PC-3 (cell line): ENCODE measurements around the gene TTC7B. TPM values are rescaled to one million over a fixed set of nuclear protein-coding genes. Genes with fewer than 3 reads are reported as not detected.
"Not testable (repeated sequence)": the region's sequence is repeated elsewhere in the genome, so short reads cannot be mapped to it uniquely, and the experiment has no call there.

ENCODE experiments used
- ATAC-seq: fragments of 200-7000 bp; cut with Tn5 transposase; 2 replicates; pipeline ENCODE4 v1.9.1; 2020; ENCODE audit warnings: mild to moderate bottlenecking, moderate library complexity
- BruUV-seq: library from RNA; stranded (reverse); fragments of 400-500 nt; replicated peaks from 2 replicates; lab custom pipeline; 2021; lab: Mats Ljungman, UMichigan
- CTCF ChIA-PET: fragments of 300-600 bp; sonication (Branson Sonifier 250); formaldehyde crosslinking; loops from one replicate; lab custom pipeline; 2022; ENCODE audit warnings: antibody characterized with exemption; lab: Charles Lee
- POLR2A ChIA-PET: fragments of 300-600 bp; sonication (Branson Sonifier 250); formaldehyde crosslinking; loops from one replicate; lab custom pipeline; 2022; ENCODE audit warnings: antibody characterized with exemption; ENCODE audit not compliant: unreplicated experiment; lab: Charles Lee
- DNase-seq: peaks from one replicate; pipeline ENCODE4 v3.0.0-alpha.2; 2015
- H2AFZ ChIP-seq: fragments of 300-600 bp; sonication (generic); 2 replicates; pipeline ENCODE4 v1.6.0; 2016; ENCODE audit warnings: antibody characterized with exemption, low read length
- H3F3A ChIP-seq: fragments of 300-600 bp; sonication (generic); one replicate; pipeline ENCODE4 v1.6.0; 2017; ENCODE audit warnings: antibody characterized with exemption, low read length, control low read depth, mild to moderate bottlenecking; ENCODE audit not compliant: unreplicated experiment
- H3K27ac ChIP-seq: fragments of 300-600 bp; sonication (generic); 2 replicates; pipeline ENCODE4 v1.5.1; 2016; ENCODE audit warnings: mild to moderate bottlenecking, low read length
- H3K27me3 ChIP-seq: fragments of 300-600 bp; sonication (generic); 2 replicates; pipeline ENCODE4 v1.6.1; 2016; ENCODE audit warnings: low read length, mixed read lengths
- H3K36me3 ChIP-seq: fragments of 300-600 bp; sonication (generic); 2 replicates; pipeline ENCODE4 v1.6.1; 2016; ENCODE audit warnings: low read depth, mixed run types, low read length, mixed read lengths
- H3K4me1 ChIP-seq: fragments of 300-600 bp; sonication (generic); 2 replicates; pipeline ENCODE4 v1.5.1; 2016; ENCODE audit warnings: low read length; ENCODE audit not compliant: insufficient read depth
- H3K4me2 ChIP-seq: fragments of 300-600 bp; sonication (generic); 2 replicates; pipeline ENCODE4 v1.6.0; 2016; ENCODE audit warnings: low read length
- H3K4me3 ChIP-seq: fragments of 300-600 bp; sonication (generic); 2 replicates; pipeline ENCODE4 v1.5.1; 2016; ENCODE audit warnings: mild to moderate bottlenecking, low read length, mixed read lengths
- H3K79me2 ChIP-seq: fragments of 300-600 bp; sonication (generic); 2 replicates; pipeline ENCODE4 v1.6.1; 2017; ENCODE audit warnings: low read length, mixed read lengths
- H3K9ac ChIP-seq: fragments of 300-600 bp; sonication (generic); 2 replicates; pipeline ENCODE4 v1.6.0; 2016; ENCODE audit warnings: mild to moderate bottlenecking, low read length
- H3K9me2 ChIP-seq: fragments of 300-600 bp; sonication (generic); replicated peaks from 2 replicates; pipeline ENCODE4 v1.6.1; 2016; ENCODE audit warnings: mixed run types, low read length, mixed read lengths
- H3K9me3 ChIP-seq: fragments of 300-600 bp; sonication (generic); 2 replicates; pipeline ENCODE4 v1.6.1; 2016; ENCODE audit warnings: low read length, mixed read lengths
- H4K20me1 ChIP-seq: fragments of 300-600 bp; sonication (generic); 2 replicates; pipeline ENCODE4 v1.6.1; 2016; ENCODE audit warnings: low read length, mixed read lengths
- EZH2 ChIP-seq: fragments of 300-600 bp; sonication (generic); IDR thresholded peaks from one replicate; pipeline ENCODE4 v1.6.1; 2017; ENCODE audit warnings: antibody characterized with exemption, mild to moderate bottlenecking, low read length; ENCODE audit not compliant: unreplicated experiment
- EZH2phosphoT487 ChIP-seq: fragments of 300-600 bp; sonication (generic); IDR thresholded peaks from 2 replicates; pipeline ENCODE4 v1.6.1; 2018; ENCODE audit warnings: mild to moderate bottlenecking, antibody characterized with exemption, low read length, borderline replicate concordance
- intact Hi-C: fragments of 100-400 bp; cut with micrococcal nuclease; formaldehyde crosslinking; loops from 2 replicates; pipeline ENCODE4 v1.9.0; 2023
- total RNA-seq: library from RNA; depleted of rRNA; stranded (reverse); fragments of >200 nt; gene quantifications from 2 replicates; pipeline ENCODE4 v1.2.3, GENCODE V29; 2014
- TF ChIP-seq, protein P1 (sequence below): fragments of 300-600 bp; sonication (generic); conservative IDR thresholded peaks from 2 replicates; pipeline ENCODE4 v1.5.1; 2017; ENCODE audit warnings: antibody characterized with exemption, low read depth, mild to moderate bottlenecking, low read length

The TTC7B gene
- total RNA-seq, 1 experiment from 2014 or later: 45.6 TPM

DNA sequence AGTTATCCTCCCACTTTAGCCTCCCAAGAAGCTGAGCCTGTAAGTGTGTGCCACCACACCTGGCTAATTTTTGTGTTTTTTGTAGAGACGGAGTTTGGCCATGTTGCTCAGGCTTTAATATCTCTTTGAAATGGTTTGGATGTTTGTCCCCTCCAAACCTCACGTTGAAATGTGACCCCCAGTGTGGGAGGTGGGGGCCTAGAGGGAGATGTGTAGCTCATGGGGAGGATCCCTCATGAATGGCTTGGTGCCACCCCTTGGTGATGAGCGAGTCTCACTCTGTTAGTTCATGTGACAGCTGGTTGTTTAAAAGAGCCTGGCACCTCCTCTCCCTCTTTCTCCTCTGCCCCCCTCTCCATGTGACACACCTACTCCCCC, 23.6 kb upstream of the TTC7B start:
- intact Hi-C loops: no loop called here
- DNase-seq (no peak), ATAC-seq (no peak)
- Histone ChIP-seq H3K27me3 (no peaks in the 10 kb centered on the region), H3K4me3 (no peak overlapping the region), H3K27ac (no peak overlapping the region), H3K79me2 (no peaks in the 10 kb centered on the region), H2AFZ (0 out of 2 replicates have a peak overlapping the region, but pooled peaks have one; percentile 38), H3K4me2 (no peak overlapping the region), H3F3A (no peaks in the 10 kb centered on the region), H3K9me3 (no peaks in the 10 kb centered on the region), H4K20me1 (no peaks in the 10 kb centered on the region), H3K9ac (no peak overlapping the region), H3K9me2 (no peaks in the 10 kb centered on the region), H3K4me1 (0 out of 2 replicates have a peak, but pooled peaks cover 5% of the 10 kb centered on the region), H3K36me3 (no peaks in the 10 kb centered on the region)
- TF ChIP-seq EZH2 (no peak), EZH2phosphoT487 (no peak)
- TF ChIP-seq, protein P1, sequence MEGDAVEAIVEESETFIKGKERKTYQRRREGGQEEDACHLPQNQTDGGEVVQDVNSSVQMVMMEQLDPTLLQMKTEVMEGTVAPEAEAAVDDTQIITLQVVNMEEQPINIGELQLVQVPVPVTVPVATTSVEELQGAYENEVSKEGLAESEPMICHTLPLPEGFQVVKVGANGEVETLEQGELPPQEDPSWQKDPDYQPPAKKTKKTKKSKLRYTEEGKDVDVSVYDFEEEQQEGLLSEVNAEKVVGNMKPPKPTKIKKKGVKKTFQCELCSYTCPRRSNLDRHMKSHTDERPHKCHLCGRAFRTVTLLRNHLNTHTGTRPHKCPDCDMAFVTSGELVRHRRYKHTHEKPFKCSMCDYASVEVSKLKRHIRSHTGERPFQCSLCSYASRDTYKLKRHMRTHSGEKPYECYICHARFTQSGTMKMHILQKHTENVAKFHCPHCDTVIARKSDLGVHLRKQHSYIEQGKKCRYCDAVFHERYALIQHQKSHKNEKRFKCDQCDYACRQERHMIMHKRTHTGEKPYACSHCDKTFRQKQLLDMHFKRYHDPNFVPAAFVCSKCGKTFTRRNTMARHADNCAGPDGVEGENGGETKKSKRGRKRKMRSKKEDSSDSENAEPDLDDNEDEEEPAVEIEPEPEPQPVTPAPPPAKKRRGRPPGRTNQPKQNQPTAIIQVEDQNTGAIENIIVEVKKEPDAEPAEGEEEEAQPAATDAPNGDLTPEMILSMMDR: no peak
- BruUV-seq: no TSS peak
- POLR2A ChIA-PET: no interaction called here
- CTCF ChIA-PET: no interaction called here

DNA sequence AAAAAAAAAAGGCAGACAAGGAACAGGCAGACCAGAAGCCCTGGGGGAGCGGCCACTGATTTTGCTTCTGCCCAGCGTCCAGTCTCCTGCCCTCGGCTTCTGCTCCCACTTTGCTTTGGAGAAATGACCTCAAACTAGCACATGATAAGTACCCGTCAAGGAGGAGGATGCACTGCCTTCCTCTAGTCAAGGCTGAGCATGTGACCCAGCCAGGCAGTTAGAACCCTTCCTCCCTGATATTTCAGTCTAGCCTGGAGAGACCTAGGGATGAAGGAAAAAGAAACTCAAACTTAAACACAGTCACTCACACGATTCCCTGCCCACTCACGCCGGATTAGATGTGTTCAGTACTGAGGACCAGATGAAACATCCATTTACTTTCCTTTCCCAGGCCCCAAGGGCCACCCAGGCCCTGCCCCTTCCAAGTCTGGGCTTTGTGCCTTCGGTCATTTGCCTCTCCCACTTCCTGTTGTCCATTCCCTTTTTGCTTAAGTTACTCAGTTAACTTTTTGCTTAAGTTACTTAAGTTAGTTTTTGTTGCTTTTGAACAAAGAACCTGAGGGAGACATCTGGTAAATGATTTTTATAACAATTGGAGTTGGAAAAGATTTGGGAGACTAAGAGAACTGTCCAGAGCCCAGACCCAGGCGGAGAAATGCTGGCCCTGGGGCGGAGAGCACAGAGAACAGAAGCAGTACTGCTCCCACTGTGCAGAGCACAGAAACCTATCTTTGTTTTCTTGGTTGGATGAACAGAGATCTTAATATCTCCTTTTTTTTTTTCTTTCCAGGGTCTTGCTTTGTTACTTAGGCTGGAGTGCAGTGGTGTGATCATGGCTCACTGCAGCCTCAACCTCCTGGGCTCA, 23.0 kb upstream of the TTC7B start:
- no peak overlapping the region for H3K9ac ChIP-seq
- ChIA-PET POLR2A (no interaction called here), CTCF (no interaction called here)
- H2AFZ ChIP-seq: peak overlapping the region; percentile 38
- no peaks in the 10 kb centered on the region for H3F3A ChIP-seq
- no peak overlapping the region for H3K4me2 ChIP-seq
- DNase-seq (no peak), ATAC-seq (peak; percentile 71)
- 0 out of 2 replicates have a peak, but pooled peaks cover 5% of the 10 kb centered on the region for H3K4me1 ChIP-seq
- no peak overlapping the region for H3K4me3 ChIP-seq
- no peaks in the 10 kb centered on the region for H3K36me3 ChIP-seq
- no peaks in the 10 kb centered on the region for H3K9me3 ChIP-seq
- no peak overlapping the region for H3K27ac ChIP-seq
- BruUV-seq: no TSS peak
- no peak for TF ChIP-seq EZH2
- TF ChIP-seq EZH2phosphoT487: no peak
- TF ChIP-seq, protein P1: no peak
- H4K20me1 ChIP-seq: no peaks in the 10 kb centered on the region
- intact Hi-C loops: no loop called here
- no peaks in the 10 kb centered on the region for H3K79me2 ChIP-seq
- no peaks in the 10 kb centered on the region for H3K27me3 ChIP-seq
- no peaks in the 10 kb centered on the region for H3K9me2 ChIP-seq

DNA sequence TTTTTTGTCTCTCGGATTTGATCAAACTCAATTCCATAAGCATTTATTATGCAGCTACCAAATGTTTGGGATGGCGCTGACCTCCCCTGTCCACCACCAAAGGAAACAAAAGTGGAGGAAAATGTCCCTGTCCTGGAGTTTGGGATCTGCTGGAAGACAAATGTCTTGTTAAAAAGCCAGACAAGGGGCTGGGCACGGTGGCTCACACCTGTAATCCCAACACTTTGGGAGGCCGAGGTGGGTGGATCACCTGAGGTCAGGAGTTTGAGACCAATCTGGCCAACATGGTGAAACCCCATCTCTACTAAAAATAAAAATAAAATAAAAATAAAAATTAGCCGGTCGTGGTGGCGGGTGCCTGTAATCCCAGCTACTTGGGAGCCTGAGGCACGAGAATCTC, 22.3 kb upstream of the TTC7B start:
- BruUV-seq, H3F3A ChIP-seq, H3K27me3 ChIP-seq, DNase-seq, H3K9ac ChIP-seq, H3K36me3 ChIP-seq, H4K20me1 ChIP-seq, H3K27ac ChIP-seq, H2AFZ ChIP-seq, ATAC-seq, CTCF ChIA-PET, H3K9me3 ChIP-seq, H3K4me1 ChIP-seq, H3K4me2 ChIP-seq, H3K4me3 ChIP-seq, H3K79me2 ChIP-seq, intact Hi-C loops, H3K9me2 ChIP-seq, POLR2A ChIA-PET: not testable (repeated sequence)
